ENCODE results near the gene GABBR2. TPM values are rescaled to one million over a fixed set of nuclear protein-coding genes. Genes with fewer than 3 reads are reported as not detected.

Gene GABBR2
- total and polyA plus RNA-seq, 9 of the 15 experiments (the other 6 are each of a cell fraction or from before 2014, with no cell fraction given) = 0.15 to 1.9 (median 0.32) TPM

DNA sequence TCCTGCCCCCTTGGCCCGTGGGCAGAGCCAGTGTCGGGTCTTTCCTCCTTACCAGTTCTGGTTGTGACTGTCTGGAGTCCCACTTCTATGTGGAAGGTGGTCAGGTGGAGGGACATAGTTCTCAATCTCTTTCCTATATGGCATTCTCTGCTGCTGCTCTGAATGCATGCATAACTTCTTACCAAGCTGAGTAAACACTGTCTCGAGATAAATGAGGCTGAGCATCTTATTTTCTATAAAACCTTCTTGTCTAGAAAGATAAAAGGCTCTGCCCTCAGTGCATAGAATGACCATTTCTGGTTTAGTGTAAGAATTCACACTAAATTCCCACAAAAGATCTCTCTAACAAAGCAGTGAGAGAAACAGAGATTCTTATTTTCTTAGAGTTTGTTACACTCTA lies 347.1 kb downstream of the GABBR2 start:
- in situ Hi-C loops (cut with MboI) (no loop called here), intact Hi-C loops (cut with micrococcal nuclease) (no loop called here)
- H3K27me3 ChIP-seq (ENCODE audit: control insufficient read depth in 2 of 2, insufficient read depth in 2 of 2, low read length in 2 of 2) = no peaks in the 10 kb centered on the region
- ChIA-PET CTCF (ENCODE audit: low intra/inter-chr PET ratio) (no interaction called here), POLR2A (no interaction called here)
- ATAC-seq (no peak), FAIRE-seq (no peak), DNase-seq (ENCODE audit: extremely low read depth in 1 of 4, low spot score in 3 of 4) (no peak)
- no peaks in the 10 kb centered on the region for H3K9me1 ChIP-seq (ENCODE audit: control insufficient read depth, insufficient read depth, low read length)
- no peaks in the 10 kb centered on the region for H3K36me3 ChIP-seq (ENCODE audit: control insufficient read depth, insufficient read depth, low read length)
- H3K27ac ChIP-seq (ENCODE audit: extremely low read depth, low read depth, low read length) = no peak overlapping the region
- H3K4me1 ChIP-seq (replicated peaks in 1 of 2; ENCODE audit: control insufficient read depth in 2 of 2, insufficient read depth in 2 of 2, low read length in 2 of 2) = no peaks in the 10 kb centered on the region; a peak in 1 of 5 replicates
- H3K9ac ChIP-seq (ENCODE audit: insufficient read depth in 1 of 2, low read depth in 2 of 2, low read length in 2 of 2) = no peak overlapping the region
- WGBS (ENCODE audit: insufficient coverage, low coverage, missing lambda C conversion rate) = 40% methylated on average over 3 of the region's 3 CpGs
- no peaks in the 10 kb centered on the region for H4K20me1 ChIP-seq (replicated peaks; ENCODE audit: control insufficient read depth, insufficient read depth, low read length)
- BruUV-seq (replicated peaks) = no TSS peak
- H2AFZ ChIP-seq (ENCODE audit: low read depth, low read length) = 0 out of 2 replicates have a peak overlapping the region, but pooled peaks have one; percentile 8
- peaks cover 19% of the 10 kb centered on the region for H3K9me3 ChIP-seq (replicated peaks; ENCODE audit: control insufficient read depth, insufficient read depth, low read depth, low read length)
- no peak overlapping the region for H3K4me3 ChIP-seq
- no peak overlapping the region for H3K4me2 ChIP-seq (ENCODE audit: insufficient read depth, low read length)
- no peaks in the 10 kb centered on the region for H3K79me2 ChIP-seq (ENCODE audit: control insufficient read depth, insufficient read depth, low read length)
- no peak for TF ChIP-seq TOE1 (IDR thresholded peaks at IDR 0.05; ENCODE audit: borderline replicate concordance)
- no peak for TF ChIP-seq TOE1 (CRISPR knock-in tag; IDR thresholded peaks at IDR 0.05; ENCODE audit: borderline replicate concordance, low read depth)
- TF ChIP-seq, protein P1, sequence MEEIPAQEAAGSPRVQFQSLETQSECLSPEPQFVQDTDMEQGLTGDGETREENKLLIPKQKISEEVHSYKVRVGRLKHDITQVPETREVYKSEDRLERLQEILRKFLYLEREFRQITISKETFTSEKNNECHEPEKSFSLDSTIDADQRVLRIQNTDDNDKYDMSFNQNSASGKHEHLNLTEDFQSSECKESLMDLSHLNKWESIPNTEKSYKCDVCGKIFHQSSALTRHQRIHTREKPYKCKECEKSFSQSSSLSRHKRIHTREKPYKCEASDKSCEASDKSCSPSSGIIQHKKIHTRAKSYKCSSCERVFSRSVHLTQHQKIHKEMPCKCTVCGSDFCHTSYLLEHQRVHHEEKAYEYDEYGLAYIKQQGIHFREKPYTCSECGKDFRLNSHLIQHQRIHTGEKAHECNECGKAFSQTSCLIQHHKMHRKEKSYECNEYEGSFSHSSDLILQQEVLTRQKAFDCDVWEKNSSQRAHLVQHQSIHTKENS (CRISPR knock-in tag; IDR thresholded peaks at IDR 0.05) = no peak
- TF ChIP-seq FOXA3 (CRISPR knock-in tag; conservative IDR thresholded peaks at IDR 0.05 in 1 of 2, IDR thresholded peaks at IDR 0.05 in 1 of 2) = peak; percentile 57 to 58; a peak in 2 of 4 replicates
- peak; percentile 7; the same call in 1 of the 2 replicates for TF ChIP-seq TCF3 (CRISPR knock-in tag; IDR thresholded peaks at IDR 0.05)
- no peak for TF ChIP-seq ZNF175 (CRISPR knock-in tag; IDR thresholded peaks at IDR 0.05; ENCODE audit: low read depth)
- TF ChIP-seq ZNF436 (CRISPR knock-in tag; IDR thresholded peaks at IDR 0.05) = no peak
- TF ChIP-seq EP400 (IDR thresholded peaks at IDR 0.05) = no peak
- TF ChIP-seq CHAMP1 (IDR thresholded peaks at IDR 0.05) = no peak
- no peak for TF ChIP-seq NFE2 (IDR thresholded peaks at IDR 0.05; ENCODE audit: low read depth)
- TF ChIP-seq, protein P2, sequence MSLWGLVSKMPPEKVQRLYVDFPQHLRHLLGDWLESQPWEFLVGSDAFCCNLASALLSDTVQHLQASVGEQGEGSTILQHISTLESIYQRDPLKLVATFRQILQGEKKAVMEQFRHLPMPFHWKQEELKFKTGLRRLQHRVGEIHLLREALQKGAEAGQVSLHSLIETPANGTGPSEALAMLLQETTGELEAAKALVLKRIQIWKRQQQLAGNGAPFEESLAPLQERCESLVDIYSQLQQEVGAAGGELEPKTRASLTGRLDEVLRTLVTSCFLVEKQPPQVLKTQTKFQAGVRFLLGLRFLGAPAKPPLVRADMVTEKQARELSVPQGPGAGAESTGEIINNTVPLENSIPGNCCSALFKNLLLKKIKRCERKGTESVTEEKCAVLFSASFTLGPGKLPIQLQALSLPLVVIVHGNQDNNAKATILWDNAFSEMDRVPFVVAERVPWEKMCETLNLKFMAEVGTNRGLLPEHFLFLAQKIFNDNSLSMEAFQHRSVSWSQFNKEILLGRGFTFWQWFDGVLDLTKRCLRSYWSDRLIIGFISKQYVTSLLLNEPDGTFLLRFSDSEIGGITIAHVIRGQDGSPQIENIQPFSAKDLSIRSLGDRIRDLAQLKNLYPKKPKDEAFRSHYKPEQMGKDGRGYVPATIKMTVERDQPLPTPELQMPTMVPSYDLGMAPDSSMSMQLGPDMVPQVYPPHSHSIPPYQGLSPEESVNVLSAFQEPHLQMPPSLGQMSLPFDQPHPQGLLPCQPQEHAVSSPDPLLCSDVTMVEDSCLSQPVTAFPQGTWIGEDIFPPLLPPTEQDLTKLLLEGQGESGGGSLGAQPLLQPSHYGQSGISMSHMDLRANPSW (CRISPR knock-in tag; IDR thresholded peaks at IDR 0.05) = no peak
- TF ChIP-seq MTA2 (IDR thresholded peaks at IDR 0.05; ENCODE audit: low read depth) = no peak
- TF ChIP-seq TAL1 (IDR thresholded peaks at IDR 0.05) = peak; percentile 47; the same call in 1 of the 2 replicates
- no peak for TF ChIP-seq RBM25 (IDR thresholded peaks at IDR 0.05; ENCODE audit: low read depth, low read length, severe bottlenecking)
- no peak for TF ChIP-seq ZNF696 (CRISPR knock-in tag; conservative IDR thresholded peaks at IDR 0.05)
- TF ChIP-seq FOXK2 (conservative IDR thresholded peaks at IDR 0.05 in 1 of 2, IDR thresholded peaks at IDR 0.05 in 1 of 2; ENCODE audit: low read depth in 2 of 2) = no peak
- TF ChIP-seq PKNOX1 (IDR thresholded peaks at IDR 0.05) = no peak

Measured in K562 (cell line).